Naive B cell (primary cell): ENCODE results near the gene TTC7B. TPM values are rescaled to one million over a fixed set of nuclear protein-coding genes. Genes with fewer than 3 reads are reported as not detected.

Experiments
- ATAC-seq, 2 donors: fragments of 150-1000 bp; cut with Tn5 transposase; 2 replicates each; pipeline ENCODE4 v1.10.0; 2021; ENCODE audit warnings: low read depth in 2 of 2, mild to moderate bottlenecking in 2 of 2, moderate library complexity in 2 of 2
- DNase-seq: peaks from one replicate; pipeline ENCODE4 v3.0.0; 2022
- H3K27ac Mint-ChIP-seq, 6 donors: one replicate each; pipeline ENCODE4 v1.8.0; 2020 to 2022; ENCODE audit warnings: mild to moderate bottlenecking in 6 of 6, mixed read lengths in 6 of 6, moderate library complexity in 5 of 6, inconsistent platforms in 2 of 6
- H3K27me3 Mint-ChIP-seq, 3 donors: one replicate each; pipeline ENCODE4 v1.8.0; 2021 to 2022; ENCODE audit warnings: mixed read lengths in 3 of 3, mild to moderate bottlenecking in 1 of 3
- H3K36me3 Mint-ChIP-seq, 2 donors: one replicate each; pipeline ENCODE4 v1.8.0; 2020 to 2022; ENCODE audit warnings: mixed read lengths in 2 of 2, inconsistent platforms in 1 of 2, mild to moderate bottlenecking in 1 of 2
- H3K4me1 Mint-ChIP-seq, 3 donors: one replicate each; pipeline ENCODE4 v1.8.0; 2020 to 2022; ENCODE audit warnings: mixed read lengths in 3 of 3, inconsistent platforms in 1 of 3, mild to moderate bottlenecking in 1 of 3, moderate library complexity in 1 of 3
- H3K4me3 Mint-ChIP-seq, 8 donors: one replicate each; pipeline ENCODE4 v1.8.0; 2020 to 2022; ENCODE audit warnings: mild to moderate bottlenecking in 8 of 8, mixed read lengths in 8 of 8, moderate library complexity in 8 of 8, inconsistent platforms in 2 of 8
- H3K9me3 Mint-ChIP-seq, 7 donors: one replicate each; pipeline ENCODE4 v1.8.0; 2020 to 2022; ENCODE audit warnings: mixed read lengths in 7 of 7, mild to moderate bottlenecking in 5 of 7, inconsistent platforms in 2 of 7, moderate library complexity in 1 of 7
- polyA plus RNA-seq, 6 donors: library from polyadenylated mRNA; unstranded; fragments of 300-500 nt; fragmentation: Illumina TruSeq; gene quantifications; one replicate each; pipeline ENCODE4 v1.2.3, GENCODE V29; 2021; ENCODE audit warnings: low read depth in 6 of 6

Gene TTC7B
- polyA plus RNA-seq, 6 donors from 2014 or later = 0.39 to 1.2 TPM; not detected in 4

DNA sequence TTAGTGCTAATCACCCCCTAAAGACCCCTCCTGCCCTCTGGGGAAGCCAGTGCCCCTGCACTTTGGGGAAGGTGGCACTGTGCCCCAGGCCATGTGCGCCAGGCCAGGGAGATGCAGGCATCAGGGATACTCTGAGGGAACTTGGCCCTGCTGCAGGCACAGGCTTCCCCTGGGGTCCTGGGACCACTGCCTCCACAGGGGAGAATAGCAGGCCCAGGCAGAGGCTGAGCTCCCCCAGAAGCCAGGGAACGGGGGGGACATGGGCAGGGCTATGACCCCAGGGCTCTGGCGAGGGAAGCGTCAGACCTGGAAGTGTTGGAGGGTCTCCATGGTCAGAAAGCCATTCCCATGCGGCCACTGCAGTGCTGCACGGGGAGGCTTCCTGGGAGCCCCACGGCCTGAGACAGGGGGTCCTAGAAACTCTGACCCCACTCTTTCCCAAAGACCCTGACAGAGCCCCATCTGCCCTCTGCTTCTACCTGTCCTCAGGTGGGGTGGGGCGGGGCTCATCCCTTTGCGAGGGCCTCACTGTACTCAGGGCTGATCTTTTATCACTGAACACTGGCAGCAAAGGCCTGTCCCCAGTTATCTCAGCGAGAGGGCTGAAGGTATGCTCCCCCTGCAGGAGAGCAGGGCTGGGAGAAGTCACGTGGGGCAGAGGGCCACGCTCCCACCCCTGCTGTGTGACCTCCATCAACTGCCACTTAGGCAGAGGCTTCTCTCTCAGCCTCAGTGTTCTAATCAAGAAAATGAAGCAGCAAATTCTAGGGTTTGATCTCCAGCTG, 259.4 kb downstream of the TTC7B start:
- H3K9me3 Mint-ChIP-seq = no peaks in the 10 kb centered on the region
- H3K27ac Mint-ChIP-seq = peak overlapping the region in 1 of 6 donors; percentile 9
- ATAC-seq (no peak), DNase-seq (no peak)
- H3K4me3 Mint-ChIP-seq = no peak overlapping the region
- no peaks in the 10 kb centered on the region for H3K36me3 Mint-ChIP-seq
- no peaks in the 10 kb centered on the region for H3K27me3 Mint-ChIP-seq
- no peaks in the 10 kb centered on the region for H3K4me1 Mint-ChIP-seq

DNA sequence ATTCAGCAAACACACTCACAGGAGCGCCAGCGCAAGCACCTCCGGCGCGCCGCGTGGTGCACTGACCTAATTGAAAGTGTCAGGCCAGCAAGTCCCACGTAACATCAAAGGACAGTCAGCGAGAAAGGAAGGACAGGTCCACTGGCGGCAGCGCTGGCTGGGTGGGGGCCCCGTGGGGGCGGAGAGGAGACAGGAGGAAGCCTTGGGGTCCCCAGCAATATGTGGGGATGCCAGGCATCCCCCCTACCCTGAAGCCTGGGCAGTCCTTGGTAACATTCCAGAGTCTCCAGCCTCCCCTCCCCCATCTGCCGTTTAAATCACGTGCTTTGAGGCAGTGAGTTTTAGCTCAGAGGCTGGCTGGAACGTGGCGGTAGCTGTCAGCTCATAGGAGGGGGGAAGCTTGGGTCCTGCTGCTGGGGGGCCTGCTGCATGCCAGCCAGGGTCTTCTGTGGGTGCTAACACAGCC, 260.2 kb downstream of the TTC7B start:
- Mint-ChIP-seq H3K4me1 (no peaks in the 10 kb centered on the region), H3K27ac (no peak overlapping the region), H3K9me3 (no peaks in the 10 kb centered on the region), H3K36me3 (no peaks in the 10 kb centered on the region), H3K4me3 (peak overlapping the region in 1 of 8 donors; percentile 9), H3K27me3 (no peaks in the 10 kb centered on the region)
- ATAC-seq (no peak), DNase-seq (no peak)

DNA sequence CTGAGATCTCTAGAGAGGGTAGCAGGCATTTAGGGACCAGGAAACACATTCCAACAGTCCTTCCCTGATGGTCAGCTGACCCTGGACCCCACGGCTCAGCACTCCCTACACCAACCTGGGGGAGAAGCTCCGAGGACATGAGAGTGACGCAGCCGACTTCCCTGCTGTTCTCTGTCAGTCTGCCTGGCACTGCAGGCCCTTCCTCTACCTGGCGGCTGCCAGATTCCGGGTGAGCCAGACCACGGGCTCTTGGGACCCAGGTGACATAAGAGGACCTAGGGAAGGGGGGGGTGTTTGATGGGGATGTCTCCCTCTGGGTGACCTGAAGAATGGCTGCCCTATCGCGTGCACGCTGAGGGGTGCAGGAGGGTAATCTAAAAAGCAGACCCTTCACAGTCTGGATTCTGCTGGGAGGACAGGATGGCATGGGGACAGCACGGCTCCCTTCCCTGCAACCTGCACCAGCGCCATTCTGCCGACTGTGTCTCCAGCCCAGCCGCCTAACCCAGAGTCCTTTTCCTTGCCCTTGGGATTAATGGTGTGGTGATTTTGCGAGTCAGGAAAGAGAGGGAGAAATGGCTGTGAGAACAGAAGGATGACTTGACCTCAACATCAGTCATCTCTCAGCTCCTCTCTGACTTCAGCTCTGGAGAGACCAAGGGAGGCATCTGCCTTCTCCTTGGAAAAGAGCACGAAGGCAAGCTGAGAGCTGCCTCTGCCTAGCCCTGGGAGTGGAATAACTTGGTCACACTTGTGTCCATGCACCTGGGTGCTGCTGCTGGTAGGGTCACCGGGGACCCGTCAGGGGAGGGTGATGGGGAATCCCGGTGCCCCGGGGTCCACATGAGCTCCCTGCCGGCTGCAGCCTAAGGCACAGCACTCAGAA, 260.9 kb downstream of the TTC7B start:
- Mint-ChIP-seq H3K4me1 (no peaks in the 10 kb centered on the region), H3K27me3 (no peaks in the 10 kb centered on the region), H3K9me3 (peaks cover 0 to 5% (median 0%) of the 10 kb centered on the region in 7 donors), H3K4me3 (peak overlapping the region in 1 of 8 donors; percentile 9), H3K27ac (no peak overlapping the region), H3K36me3 (no peaks in the 10 kb centered on the region)
- ATAC-seq = no peak
- DNase-seq = no peak

DNA sequence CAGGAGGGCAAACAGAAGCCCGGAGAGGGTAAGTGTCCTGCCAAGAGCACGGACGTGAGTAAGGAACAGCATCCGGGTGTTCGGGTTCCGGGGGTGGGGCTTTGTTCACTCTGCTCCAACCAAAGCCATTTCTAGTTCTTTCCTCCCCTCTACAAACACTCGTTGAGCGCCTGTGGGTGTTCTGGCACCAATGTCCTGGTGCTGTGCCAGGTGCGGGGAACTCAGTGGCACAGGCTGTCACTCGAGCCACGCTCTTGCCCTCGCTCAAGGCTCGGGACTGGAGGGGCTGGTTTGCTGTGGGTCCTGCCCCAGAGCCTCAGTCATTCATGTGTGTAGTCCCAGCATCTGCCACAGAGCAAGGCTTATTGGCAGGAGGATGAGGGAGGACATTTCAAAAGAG, 261.9 kb downstream of the TTC7B start:
- DNase-seq (no peak), ATAC-seq (no peak)
- H3K27me3 Mint-ChIP-seq = no peaks in the 10 kb centered on the region
- peaks cover 0 to 8% (median 0%) of the 10 kb centered on the region in 7 donors for H3K9me3 Mint-ChIP-seq
- H3K36me3 Mint-ChIP-seq = no peaks in the 10 kb centered on the region
- no peaks in the 10 kb centered on the region for H3K4me1 Mint-ChIP-seq
- peak overlapping the region in 1 of 8 donors; percentile 12 for H3K4me3 Mint-ChIP-seq
- H3K27ac Mint-ChIP-seq = no peak overlapping the region

DNA sequence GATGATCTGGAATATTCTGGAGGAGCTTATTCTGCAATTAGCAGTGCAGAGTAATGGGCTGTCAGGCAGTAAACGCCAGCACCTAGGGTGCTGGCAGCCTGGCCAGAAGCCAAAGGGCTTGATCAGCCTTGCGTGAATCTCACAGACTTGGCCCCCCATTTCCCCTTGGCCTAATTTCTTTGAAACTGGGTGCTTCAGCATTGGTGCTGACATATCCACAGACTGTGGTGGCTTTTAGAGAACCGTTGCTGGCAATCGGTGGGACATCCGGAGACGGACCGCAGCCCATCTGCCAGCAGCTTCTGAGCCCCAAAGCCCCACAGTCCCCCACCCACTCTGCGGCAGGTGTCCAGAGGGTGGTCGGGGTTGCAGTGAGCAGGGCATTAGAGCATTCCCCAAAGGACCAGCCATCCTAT, 262.3 kb downstream of the TTC7B start:
- no peak overlapping the region for H3K27ac Mint-ChIP-seq
- H3K9me3 Mint-ChIP-seq = peaks cover 0 to 8% (median 0%) of the 10 kb centered on the region in 7 donors
- no peaks in the 10 kb centered on the region for H3K4me1 Mint-ChIP-seq
- H3K36me3 Mint-ChIP-seq = no peaks in the 10 kb centered on the region
- H3K4me3 Mint-ChIP-seq = no peak overlapping the region
- ATAC-seq = no peak
- no peaks in the 10 kb centered on the region for H3K27me3 Mint-ChIP-seq
- DNase-seq = no peak

DNA sequence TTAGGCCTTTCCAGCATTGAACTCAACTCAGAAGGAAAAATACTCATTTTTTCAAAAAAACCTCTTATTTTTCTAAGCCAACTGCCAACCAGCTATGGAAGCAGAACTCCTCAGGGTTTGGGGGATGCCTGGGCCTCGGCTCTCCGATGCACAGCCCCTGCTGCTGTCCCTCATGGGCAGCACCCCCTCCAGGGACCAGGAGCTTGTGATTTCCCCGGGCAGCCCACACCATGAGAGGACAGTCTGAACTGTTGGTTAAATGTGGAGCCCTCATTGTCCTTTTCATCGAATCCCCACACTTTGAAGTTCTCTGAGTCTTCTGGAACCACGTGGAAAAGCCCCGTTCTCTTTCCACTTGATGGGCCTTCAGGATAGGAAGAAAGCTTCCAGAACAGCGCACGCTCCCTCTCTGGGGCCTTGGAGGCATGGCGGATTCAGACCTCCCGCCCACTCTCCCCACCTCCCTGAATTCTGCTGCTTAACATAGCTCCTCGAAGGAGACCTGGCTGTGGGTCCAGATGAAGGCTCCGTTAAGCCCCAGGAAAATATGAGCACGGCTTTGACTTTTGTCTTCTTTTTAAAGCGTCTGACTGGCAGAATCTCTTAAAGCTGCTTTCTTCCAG, 262.8 kb downstream of the TTC7B start:
- Mint-ChIP-seq H3K36me3 (no peaks in the 10 kb centered on the region), H3K27ac (no peak overlapping the region), H3K4me3 (no peak overlapping the region), H3K27me3 (no peaks in the 10 kb centered on the region), H3K9me3 (peaks cover 0 to 8% (median 0%) of the 10 kb centered on the region in 7 donors), H3K4me1 (no peaks in the 10 kb centered on the region)
- no peak for ATAC-seq
- no peak for DNase-seq

DNA sequence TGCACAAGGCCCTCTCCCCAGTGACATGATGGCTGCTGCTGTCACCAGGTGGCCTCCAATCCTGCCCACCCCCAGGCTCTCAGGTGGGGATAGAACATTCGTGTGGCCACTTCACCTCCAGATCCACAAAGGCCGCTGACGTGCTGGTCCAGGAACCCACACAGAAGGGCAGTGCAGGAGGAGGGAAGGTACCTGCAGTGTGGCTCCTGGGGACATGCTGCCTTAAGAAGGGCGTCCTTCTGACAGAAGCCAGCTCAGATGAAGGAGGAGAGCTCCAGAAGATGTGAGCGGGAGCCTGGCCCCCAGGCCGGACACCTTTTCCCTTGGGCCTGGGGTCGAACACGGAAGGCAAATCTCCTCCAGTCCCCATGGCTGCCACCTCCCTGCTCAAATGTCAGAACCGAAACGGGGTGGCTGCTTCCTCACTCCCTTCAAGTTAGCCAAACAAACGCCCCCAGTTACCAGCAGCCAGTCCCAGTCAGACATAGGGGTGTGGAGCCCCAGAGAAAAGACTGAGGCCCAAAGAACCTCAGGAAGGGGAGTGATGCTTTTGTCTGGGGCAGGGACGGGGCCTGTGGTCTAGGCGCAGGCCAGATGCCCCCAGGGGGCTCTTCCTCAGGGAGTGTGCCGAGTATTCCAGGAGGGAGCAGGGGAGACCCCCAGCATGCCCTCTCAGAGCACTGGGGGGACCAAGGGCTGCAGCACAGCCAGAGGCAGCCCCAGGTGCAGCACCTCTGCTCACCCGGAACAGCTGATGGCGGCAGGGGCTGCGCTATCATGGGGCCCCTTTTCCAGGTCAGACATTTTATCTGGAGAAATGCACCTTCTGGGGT, 263.5 kb downstream of the TTC7B start:
- ATAC-seq (no peak), DNase-seq (no peak)
- Mint-ChIP-seq H3K4me1 (no peaks in the 10 kb centered on the region), H3K27me3 (no peaks in the 10 kb centered on the region), H3K4me3 (no peak overlapping the region), H3K9me3 (peaks cover 0 to 8% (median 0%) of the 10 kb centered on the region in 7 donors), H3K36me3 (no peaks in the 10 kb centered on the region), H3K27ac (peak overlapping the region in 1 of 6 donors; percentile 36)

DNA sequence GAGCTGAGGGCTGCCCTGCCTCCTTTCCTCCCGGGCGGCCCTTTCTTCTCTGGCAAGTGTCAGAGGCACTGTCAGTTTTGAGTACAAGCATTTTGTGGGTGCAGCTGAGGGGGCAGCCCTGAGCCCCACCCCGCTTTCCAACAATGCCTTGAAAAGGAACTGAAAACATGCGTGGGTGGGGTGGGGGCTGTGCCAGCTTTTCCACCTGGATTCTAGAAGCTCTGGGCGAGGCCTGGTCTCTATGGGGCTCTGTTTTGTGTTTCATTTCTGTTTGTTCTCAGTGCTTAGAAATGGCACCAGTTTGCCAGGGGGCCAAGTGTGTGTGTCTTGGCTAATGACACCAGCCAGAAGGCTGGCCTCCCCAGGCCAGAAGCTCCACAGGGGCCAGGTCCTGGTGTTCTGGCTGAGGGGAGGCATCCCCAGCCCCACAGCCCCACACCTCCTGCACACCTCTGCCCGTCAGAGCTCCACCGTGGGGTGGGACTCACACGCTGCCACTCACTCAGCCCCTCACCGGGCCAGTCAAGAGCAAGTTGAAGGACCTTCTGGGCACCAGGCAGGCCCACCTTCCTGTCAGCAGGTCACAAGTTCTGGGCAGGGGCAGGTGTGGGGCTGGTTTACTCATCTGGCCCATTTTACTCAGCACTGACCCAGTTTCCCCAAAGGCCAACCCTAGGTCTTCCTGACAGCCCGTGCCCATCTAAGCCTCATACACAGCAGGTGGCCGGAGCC, 264.3 kb downstream of the TTC7B start:
- Mint-ChIP-seq H3K4me1 (no peaks in the 10 kb centered on the region), H3K36me3 (no peaks in the 10 kb centered on the region), H3K4me3 (no peak overlapping the region), H3K27me3 (no peaks in the 10 kb centered on the region), H3K27ac (peak overlapping the region in 1 of 6 donors; percentile 36), H3K9me3 (peaks cover 0 to 8% (median 0%) of the 10 kb centered on the region in 7 donors)
- DNase-seq (no peak), ATAC-seq (no peak)

DNA sequence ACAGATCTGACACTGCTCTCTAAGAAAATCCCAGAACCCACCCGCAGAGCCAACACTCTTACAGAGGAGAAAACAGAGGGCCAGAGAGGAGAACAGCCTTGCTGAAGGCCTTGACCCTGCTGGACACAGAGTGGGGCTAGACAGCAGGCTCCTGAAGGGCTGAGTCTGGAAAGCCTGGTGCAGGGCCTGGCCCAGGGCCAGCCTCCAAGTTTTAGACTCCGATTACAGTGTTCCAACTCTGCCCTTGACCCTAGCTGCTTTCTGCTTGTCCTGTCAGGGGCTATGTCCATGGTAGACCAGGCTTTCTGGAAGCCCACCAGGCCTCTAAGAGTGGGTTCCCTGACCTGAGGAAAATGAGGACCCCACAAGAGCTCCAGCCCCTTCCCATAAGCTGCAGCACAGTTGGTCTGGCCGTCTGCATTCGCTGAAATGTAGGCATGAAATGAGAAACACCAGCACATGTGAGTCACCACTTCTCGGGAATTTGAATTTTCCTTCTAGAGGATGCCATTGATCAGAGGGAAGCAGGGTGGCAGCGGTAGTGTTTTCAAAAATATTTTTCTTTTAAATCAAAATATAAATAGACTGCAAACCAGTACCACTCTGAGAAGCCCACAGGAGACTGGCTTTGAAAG, 265.0 kb downstream of the TTC7B start:
- Mint-ChIP-seq H3K4me1 (no peaks in the 10 kb centered on the region), H3K36me3 (no peaks in the 10 kb centered on the region), H3K27ac (peak overlapping the region in 1 of 6 donors; percentile 33), H3K4me3 (no peak overlapping the region), H3K27me3 (no peaks in the 10 kb centered on the region), H3K9me3 (peaks cover 0 to 8% (median 0%) of the 10 kb centered on the region in 7 donors)
- ATAC-seq (no peak), DNase-seq (no peak)

DNA sequence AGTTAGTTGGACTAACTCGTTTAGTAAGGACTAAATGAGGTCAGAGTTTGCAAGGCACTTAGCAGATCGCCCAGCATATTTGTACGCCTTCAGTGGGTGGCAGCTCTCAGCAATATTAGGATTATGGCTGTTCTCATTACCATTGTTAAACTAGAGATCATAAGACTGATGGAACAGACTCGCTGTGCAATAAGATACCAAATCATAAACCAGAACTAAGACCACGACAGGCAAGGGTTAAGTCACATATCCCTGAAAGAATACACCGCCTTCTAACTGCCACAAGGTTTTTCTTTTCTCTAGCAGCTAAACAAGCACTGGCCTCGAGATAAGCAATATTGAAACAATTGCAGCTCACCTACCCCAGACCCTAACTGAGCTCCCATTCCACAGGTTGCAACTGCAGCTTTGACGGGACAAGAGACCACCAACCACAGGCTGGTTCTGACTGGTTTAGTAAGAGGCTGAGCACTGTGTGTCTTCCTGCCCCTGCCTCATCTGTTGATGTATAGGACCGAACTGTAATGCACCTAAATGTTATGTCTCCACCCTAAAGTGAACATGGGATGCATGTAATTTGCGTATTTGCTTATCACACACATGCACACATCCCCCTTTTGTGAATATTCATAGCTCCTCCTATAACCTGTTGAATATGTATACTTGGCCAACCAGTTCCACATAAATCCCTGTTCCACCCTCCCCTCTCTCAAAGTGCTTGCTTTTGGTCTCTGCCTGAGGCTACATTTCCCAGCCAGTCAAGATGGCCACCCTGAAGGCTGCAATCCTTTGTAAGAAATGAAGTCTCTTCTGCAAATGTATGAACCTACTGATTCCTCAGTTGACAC, 266.2 kb downstream of the TTC7B start:
- DNase-seq (no peak), ATAC-seq (no peak)
- no peaks in the 10 kb centered on the region for H3K27me3 Mint-ChIP-seq
- no peak overlapping the region for H3K4me3 Mint-ChIP-seq
- H3K27ac Mint-ChIP-seq = no peak overlapping the region
- H3K9me3 Mint-ChIP-seq = peaks cover 0 to 8% (median 0%) of the 10 kb centered on the region in 7 donors
- H3K36me3 Mint-ChIP-seq = no peaks in the 10 kb centered on the region
- H3K4me1 Mint-ChIP-seq = no peaks in the 10 kb centered on the region

DNA sequence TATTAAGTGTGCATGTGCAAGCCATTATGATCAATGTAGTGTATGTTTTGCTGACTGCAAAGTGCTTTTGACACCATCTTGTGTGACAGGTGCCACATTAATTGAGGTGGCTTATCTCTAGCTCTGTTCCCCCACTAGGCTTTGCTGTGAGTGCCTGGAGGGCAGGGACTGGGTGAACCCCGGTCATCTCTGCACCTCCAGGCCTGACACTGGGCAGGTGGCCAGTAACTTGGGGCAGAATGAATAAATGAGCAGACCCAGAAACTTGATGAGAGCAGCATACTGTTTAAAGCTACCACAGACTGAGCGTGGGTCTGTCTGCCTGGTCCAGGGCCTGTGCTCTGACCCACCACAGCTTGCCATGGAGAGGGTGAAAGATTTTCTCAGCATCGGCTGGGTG, 267.8 kb downstream of the TTC7B start:
- DNase-seq (no peak), ATAC-seq (no peak)

More for the DNA sequence above, 267.8 kb downstream of the TTC7B start:
- Mint-ChIP-seq H3K27ac (no peak overlapping the region), H3K4me3 (no peak overlapping the region), H3K9me3 (peaks cover 0 to 8% (median 0%) of the 10 kb centered on the region in 7 donors), H3K27me3 (no peaks in the 10 kb centered on the region), H3K4me1 (no peaks in the 10 kb centered on the region), H3K36me3 (no peaks in the 10 kb centered on the region)
